DOHH2 (cell line): ENCODE results near the gene ZBED1.

ENCODE experiments used
- H3F3A ChIP-seq: fragments of 200-600 bp; sonication (generic), shearing (Covaris generic); 2 replicates; pipeline ENCODE4 v1.6.0; 2016; ENCODE audit warnings: antibody characterized with exemption, mild to moderate bottlenecking; ENCODE audit not compliant: control insufficient read depth, insufficient read depth
- H3K27ac ChIP-seq: fragments of 200-600 bp; sonication (generic); 2 replicates; pipeline ENCODE4 v1.5.1; 2014; ENCODE audit warnings: low read depth, mild to moderate bottlenecking, low read length, moderate library complexity
- H3K27me3 ChIP-seq: fragments of 200-600 bp; sonication (generic); 2 replicates; pipeline ENCODE4 v1.6.1; 2014; ENCODE audit warnings: mild to moderate bottlenecking, low read length, mixed read lengths; ENCODE audit not compliant: control insufficient read depth
- H3K36me3 ChIP-seq: fragments of 200-600 bp; sonication (generic); 2 replicates; pipeline ENCODE4 v1.6.1; 2014; ENCODE audit warnings: mild to moderate bottlenecking, low read length, moderate library complexity, mixed read lengths; ENCODE audit not compliant: control insufficient read depth
- H3K4me1 ChIP-seq: fragments of 200-600 bp; sonication (generic); 2 replicates; pipeline ENCODE4 v1.6.1; 2014; ENCODE audit warnings: mild to moderate bottlenecking, low read length, mixed read lengths; ENCODE audit not compliant: control insufficient read depth
- H3K4me2 ChIP-seq: fragments of 200-600 bp; sonication (generic); 2 replicates; pipeline ENCODE4 v1.6.0; 2014; ENCODE audit warnings: mild to moderate bottlenecking, low read length, moderate library complexity
- H3K4me3 ChIP-seq: fragments of 200-600 bp; sonication (generic); 2 replicates; pipeline ENCODE4 v1.5.1; 2014; ENCODE audit warnings: mild to moderate bottlenecking, low read length, mixed read lengths
- H3K79me2 ChIP-seq: fragments of 200-600 bp; sonication (generic); 2 replicates; pipeline ENCODE4 v1.6.1; 2014; ENCODE audit warnings: mild to moderate bottlenecking, low read length, mixed read lengths; ENCODE audit not compliant: control insufficient read depth
- H3K9me2 ChIP-seq: fragments of 200-600 bp; sonication (generic); replicated peaks from 2 replicates; pipeline ENCODE4 v1.6.1; 2014; ENCODE audit warnings: mild to moderate bottlenecking, low read length, mixed read lengths; ENCODE audit not compliant: control insufficient read depth
- H3K9me3 ChIP-seq: fragments of 200-600 bp; sonication (generic); 2 replicates; pipeline ENCODE4 v1.6.1; 2014; ENCODE audit warnings: antibody characterized with exemption, low read length, mixed read lengths; ENCODE audit not compliant: control insufficient read depth, insufficient read depth
- H4K20me1 ChIP-seq: fragments of 200-600 bp; sonication (generic); 2 replicates; pipeline ENCODE4 v1.6.0; 2014; ENCODE audit warnings: low read depth, mild to moderate bottlenecking, antibody characterized with exemption, low read length, moderate library complexity; ENCODE audit not compliant: control insufficient read depth, insufficient read depth
- CTCF ChIP-seq: fragments of 200-600 bp; sonication (generic); IDR thresholded peaks from one replicate; pipeline ENCODE4 v1.5.1; 2014; ENCODE audit warnings: antibody characterized with exemption, mild to moderate bottlenecking, low read depth, low read length; ENCODE audit not compliant: poor library complexity, severe bottlenecking
- EZH2phosphoT487 ChIP-seq: fragments of 200-600 bp; sonication (generic); IDR thresholded peaks from 2 replicates; pipeline ENCODE4 v1.6.1; 2017; ENCODE audit warnings: borderline replicate concordance, mild to moderate bottlenecking, antibody characterized with exemption, low read length, moderate library complexity, mixed read lengths

Gene ZBED1

GRCh38 chrX:2497961-2498780 lies 2.6 kb downstream of the ZBED1 start:
- H3K9me2 ChIP-seq: no peaks in the 10 kb centered on the region
- peaks cover 41% of the 10 kb centered on the region for H3K36me3 ChIP-seq
- TF ChIP-seq CTCF (no peak), EZH2phosphoT487 (no peak)
- no peaks in the 10 kb centered on the region for H3K27me3 ChIP-seq
- H3K4me2 ChIP-seq: peak overlapping the region; percentile 83
- peaks cover 7% of the 10 kb centered on the region for H3F3A ChIP-seq
- 0 out of 2 replicates have a peak, but pooled peaks cover 3% of the 10 kb centered on the region for H4K20me1 ChIP-seq
- peaks cover 63% of the 10 kb centered on the region for H3K79me2 ChIP-seq
- peaks cover 33% of the 10 kb centered on the region for H3K4me1 ChIP-seq
- H3K4me3 ChIP-seq: peak overlapping the region; percentile 89
- peak overlapping the region; percentile 45; the same call in 1 of the 2 replicates for H3K27ac ChIP-seq
- no peaks in the 10 kb centered on the region for H3K9me3 ChIP-seq

DNA sequence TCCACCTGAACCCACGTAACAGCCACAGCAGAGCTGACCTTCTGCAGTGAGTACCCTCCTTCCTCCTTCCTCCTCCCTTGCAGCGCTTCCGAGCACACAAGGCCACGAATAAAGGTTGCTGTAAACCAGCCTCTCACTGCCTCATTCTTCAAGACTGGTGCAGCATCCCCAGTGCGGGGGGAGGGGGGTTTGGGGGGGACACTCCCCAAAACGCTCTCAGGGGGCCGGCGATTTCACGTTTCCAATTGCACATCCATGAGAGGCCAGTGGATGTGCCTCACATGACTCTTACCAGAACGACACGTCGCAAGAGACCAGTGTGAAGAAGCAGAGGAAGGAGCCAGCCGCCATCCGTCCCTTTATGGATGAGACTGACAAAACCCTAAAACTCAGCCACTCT lies 5.2 kb downstream of the ZBED1 start:
- H3K4me3 ChIP-seq: no peak overlapping the region
- peaks cover 7% of the 10 kb centered on the region for H3F3A ChIP-seq
- no peaks in the 10 kb centered on the region for H3K9me3 ChIP-seq
- H3K4me1 ChIP-seq: peaks cover 46% of the 10 kb centered on the region
- no peaks in the 10 kb centered on the region for H3K9me2 ChIP-seq
- peaks cover 86% of the 10 kb centered on the region for H3K79me2 ChIP-seq
- no peaks in the 10 kb centered on the region for H3K27me3 ChIP-seq
- H4K20me1 ChIP-seq: peaks cover 9% of the 10 kb centered on the region; the same call in 1 of the 2 replicates
- H3K36me3 ChIP-seq: peaks cover 52% of the 10 kb centered on the region
- no peak overlapping the region for H3K4me2 ChIP-seq
- TF ChIP-seq EZH2phosphoT487 (no peak), CTCF (no peak)
- H3K27ac ChIP-seq: no peak overlapping the region

GRCh38 chrX:2492531-2493218 lies 8.1 kb downstream of the ZBED1 start:
- Histone ChIP-seq H4K20me1 (peaks cover 6% of the 10 kb centered on the region; the same call in 1 of the 2 replicates), H3K36me3 (peaks cover 61% of the 10 kb centered on the region)

More at GRCh38 chrX:2492531-2493218, 8.1 kb downstream of the ZBED1 start:
- Histone ChIP-seq H3K9me3 (no peaks in the 10 kb centered on the region), H3K4me3 (no peak overlapping the region), H3K79me2 (peaks cover 77% of the 10 kb centered on the region), H3K27ac (no peak overlapping the region), H3F3A (no peaks in the 10 kb centered on the region; the same call in 1 of the 2 replicates), H3K4me1 (peaks cover 24% of the 10 kb centered on the region), H3K27me3 (no peaks in the 10 kb centered on the region), H3K9me2 (no peaks in the 10 kb centered on the region), H3K4me2 (no peak overlapping the region)
- TF ChIP-seq EZH2phosphoT487 (no peak), CTCF (no peak)
